Astrocyte of the cerebellum (primary cell): Measurements from ENCODE around the gene HHIPL2.
"Not testable (repeated sequence)": the region's sequence is repeated elsewhere in the genome, so short reads cannot be mapped to it uniquely, and the experiment has no call there.

Source experiments
- DNase-seq: peaks from one replicate; pipeline ENCODE4 v3.0.0-alpha.2; 2011; ENCODE audit warnings: low read depth
- H3K4me3 ChIP-seq: 2 replicates; pipeline ENCODE4 v1.5.1; 2011; ENCODE audit warnings: mild to moderate bottlenecking, low read depth, low read length, moderate library complexity
- in situ Hi-C: cut with HindIII; loops from 2 replicates; pipeline ENCODE4 v1.10.0; 2017; ENCODE audit warnings: low sequenced_read_pairs
- TF ChIP-seq, protein P1 (sequence below): IDR thresholded peaks from 2 replicates; pipeline ENCODE4 v1.5.1; 2012; ENCODE audit warnings: low read length, low read depth, moderate library complexity, mild to moderate bottlenecking; ENCODE audit errors: missing control alignments

HHIPL2 gene

DNA sequence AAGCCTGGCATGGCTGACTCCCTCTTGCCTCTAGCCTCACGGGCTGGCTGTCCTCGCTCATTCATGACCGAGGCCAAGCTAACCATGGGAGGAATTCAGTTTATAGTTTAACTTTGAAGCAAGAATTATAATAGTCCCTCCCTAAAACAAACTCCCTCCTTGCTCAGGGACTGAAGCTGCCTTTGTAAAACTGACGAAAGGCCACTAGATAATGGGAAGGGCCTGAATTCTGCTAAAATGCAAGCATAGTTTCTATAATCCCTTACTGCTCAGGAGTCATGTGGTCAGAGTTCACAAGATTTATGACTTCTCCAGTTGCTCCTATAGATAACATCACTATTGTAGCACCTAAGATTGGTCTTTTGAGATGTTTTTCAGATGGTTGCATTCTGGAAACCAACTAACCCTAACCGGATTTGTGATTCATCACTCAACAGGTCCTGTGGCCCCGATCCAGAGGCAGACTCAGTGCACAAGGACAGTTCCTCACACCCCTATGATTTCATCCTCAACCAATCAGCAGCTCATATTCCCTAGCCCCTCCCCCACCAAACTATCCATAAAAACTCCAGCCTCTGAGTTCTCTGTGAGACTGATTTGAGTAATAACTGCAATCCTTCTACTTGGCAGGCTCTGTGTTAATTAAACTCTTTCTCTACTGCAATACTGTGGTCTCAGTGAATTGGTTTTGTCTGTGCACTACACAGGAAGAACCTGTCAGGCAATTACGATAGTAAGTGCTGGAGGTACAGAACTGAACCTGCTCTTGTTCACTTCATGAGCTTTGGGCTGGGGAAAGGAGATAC, 26.4 kb downstream of the HHIPL2 start:
- TF ChIP-seq, protein P1, sequence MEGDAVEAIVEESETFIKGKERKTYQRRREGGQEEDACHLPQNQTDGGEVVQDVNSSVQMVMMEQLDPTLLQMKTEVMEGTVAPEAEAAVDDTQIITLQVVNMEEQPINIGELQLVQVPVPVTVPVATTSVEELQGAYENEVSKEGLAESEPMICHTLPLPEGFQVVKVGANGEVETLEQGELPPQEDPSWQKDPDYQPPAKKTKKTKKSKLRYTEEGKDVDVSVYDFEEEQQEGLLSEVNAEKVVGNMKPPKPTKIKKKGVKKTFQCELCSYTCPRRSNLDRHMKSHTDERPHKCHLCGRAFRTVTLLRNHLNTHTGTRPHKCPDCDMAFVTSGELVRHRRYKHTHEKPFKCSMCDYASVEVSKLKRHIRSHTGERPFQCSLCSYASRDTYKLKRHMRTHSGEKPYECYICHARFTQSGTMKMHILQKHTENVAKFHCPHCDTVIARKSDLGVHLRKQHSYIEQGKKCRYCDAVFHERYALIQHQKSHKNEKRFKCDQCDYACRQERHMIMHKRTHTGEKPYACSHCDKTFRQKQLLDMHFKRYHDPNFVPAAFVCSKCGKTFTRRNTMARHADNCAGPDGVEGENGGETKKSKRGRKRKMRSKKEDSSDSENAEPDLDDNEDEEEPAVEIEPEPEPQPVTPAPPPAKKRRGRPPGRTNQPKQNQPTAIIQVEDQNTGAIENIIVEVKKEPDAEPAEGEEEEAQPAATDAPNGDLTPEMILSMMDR = no peak

GRCh38 chr1:222489496-222489895, 58.4 kb downstream of the HHIPL2 start:
- peak; percentile 35 for DNase-seq
- H3K4me3 ChIP-seq, in situ Hi-C loops: not testable (repeated sequence)

More for the DNA sequence above, 26.4 kb downstream of the HHIPL2 start:
- no peak for DNase-seq
- in situ Hi-C loops = no loop called here
- H3K4me3 ChIP-seq = no peak overlapping the region

GRCh38 chr1:222487774-222488173, 60.1 kb downstream of the HHIPL2 start:
- DNase-seq, in situ Hi-C loops: not testable (repeated sequence)

GRCh38 chr1:222484005-222484404, 63.9 kb downstream of the HHIPL2 start:
- H3K4me3 ChIP-seq, in situ Hi-C loops: not testable (repeated sequence)
- DNase-seq = peak; percentile 27

More at GRCh38 chr1:222487774-222488173, 60.1 kb downstream of the HHIPL2 start:
- H3K4me3 ChIP-seq = not testable (repeated sequence)

DNA sequence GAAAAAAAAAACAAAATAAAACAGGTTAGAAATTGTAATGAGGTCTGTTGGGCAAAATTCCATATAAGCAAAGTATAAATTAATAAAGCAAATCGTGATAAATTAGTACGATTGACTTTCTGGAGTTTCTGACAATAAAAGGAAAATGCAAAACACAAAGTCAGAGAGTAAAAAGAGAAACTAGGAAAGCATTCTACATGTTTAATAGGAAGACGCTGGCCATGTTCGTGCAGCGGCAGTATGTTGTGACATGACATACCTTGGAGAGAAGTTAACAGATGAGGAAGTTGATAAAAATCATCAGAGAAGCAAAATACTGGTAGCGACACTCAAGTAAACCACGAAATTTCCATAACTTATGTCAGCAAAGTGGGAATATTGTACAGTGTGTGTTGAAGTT, 68.3 kb downstream of the HHIPL2 start:
- in situ Hi-C loops, DNase-seq, H3K4me3 ChIP-seq: not testable (repeated sequence)

- DNase-seq, H3K4me3 ChIP-seq, in situ Hi-C loops: not testable (repeated sequence)
Observed at GRCh38 chr1:222476436-222476835, 71.5 kb downstream of the HHIPL2 start.

DNA sequence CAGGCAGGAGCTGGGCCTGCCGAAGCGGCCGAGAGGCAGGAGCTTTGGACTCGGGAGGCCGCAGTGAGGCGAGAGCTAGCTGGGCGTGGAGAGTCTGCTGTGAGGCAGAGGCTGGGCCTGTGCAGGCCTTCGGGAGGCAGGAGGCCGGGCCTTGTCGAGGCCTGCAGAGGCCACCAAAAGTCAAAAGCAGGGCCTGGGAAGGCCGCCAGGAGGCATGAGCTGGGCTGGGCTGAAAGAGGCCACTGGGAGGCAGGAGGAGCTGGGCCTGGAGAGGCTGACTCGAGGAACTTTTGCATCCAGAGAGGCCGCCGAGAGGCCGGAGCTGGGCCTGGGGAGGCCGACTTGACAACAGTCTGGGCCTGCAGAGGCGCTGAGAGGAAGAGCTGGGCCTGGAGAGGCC, 74.2 kb downstream of the HHIPL2 start:
- H3K4me3 ChIP-seq, DNase-seq, in situ Hi-C loops: not testable (repeated sequence)

DNA sequence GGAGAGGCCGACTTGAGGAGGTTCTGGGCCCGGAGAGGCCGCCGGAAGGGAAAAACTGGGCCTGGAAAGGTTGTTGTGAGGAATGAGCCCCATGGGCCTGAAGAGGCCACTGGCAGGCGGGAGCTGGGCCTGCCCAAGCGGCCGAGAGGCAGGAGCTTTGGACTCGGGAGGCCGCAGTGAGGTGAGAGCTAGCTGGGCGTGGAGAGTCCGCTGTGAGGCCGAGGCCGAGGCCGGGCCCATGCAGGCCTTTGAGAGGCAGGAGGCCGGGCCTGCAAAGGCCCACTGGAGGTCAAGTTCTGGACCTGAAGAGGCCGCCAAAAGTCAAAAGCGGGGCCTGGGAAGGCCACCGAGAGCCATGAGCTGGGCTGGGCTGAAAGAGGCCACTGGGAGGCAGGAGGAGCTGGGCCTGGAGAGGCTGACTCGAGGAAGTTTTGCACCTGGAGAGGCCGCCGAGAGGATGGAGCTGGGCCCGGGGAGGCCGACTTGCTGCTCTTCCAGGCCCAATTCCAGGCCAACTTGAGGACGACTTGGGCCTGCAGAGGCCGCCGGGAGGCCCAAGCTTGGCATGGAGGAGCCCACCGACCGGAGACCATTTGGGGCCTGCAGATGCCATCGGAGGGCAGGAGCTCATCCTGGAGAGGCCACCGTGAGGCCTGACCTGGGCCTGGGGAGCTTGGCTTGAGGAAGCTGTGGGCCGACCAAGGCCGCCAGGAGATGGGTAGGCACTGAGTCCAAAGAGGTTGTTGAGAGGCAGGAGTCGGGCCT, 74.9 kb downstream of the HHIPL2 start:
- H3K4me3 ChIP-seq, DNase-seq, in situ Hi-C loops: not testable (repeated sequence)
